Activated T-cell treated with anti-CD3 and anti-CD28 coated beads for 24 hours (primary cell): ENCODE results near the gene SLC49A3.
"Not testable (repeated sequence)": the region's sequence is repeated elsewhere in the genome, so short reads cannot be mapped to it uniquely, and the experiment has no call there.

Experiments
- DNase-seq: peaks from one replicate; pipeline ENCODE4 v3.0.0-alpha.2; 2020; ENCODE audit warnings: low read depth

The SLC49A3 gene

DNA sequence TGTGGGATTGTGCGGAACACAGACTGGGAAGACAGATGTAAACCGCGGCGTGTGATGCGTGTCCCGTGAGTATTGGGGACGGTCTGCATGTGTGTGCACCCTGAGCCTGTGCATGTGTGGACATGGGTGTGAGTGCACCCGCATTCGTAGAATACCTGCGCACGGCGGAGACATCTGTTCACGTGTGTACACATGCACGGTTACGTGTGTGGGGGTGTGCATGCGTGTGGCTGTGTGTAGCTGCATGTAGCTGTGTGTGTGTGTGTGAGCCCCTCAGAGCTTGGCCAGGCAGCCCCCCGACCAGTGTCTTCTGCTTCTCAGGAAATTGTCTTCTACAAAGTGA is 34.5 kb downstream of the SLC49A3 start:
- no peak for DNase-seq

DNA sequence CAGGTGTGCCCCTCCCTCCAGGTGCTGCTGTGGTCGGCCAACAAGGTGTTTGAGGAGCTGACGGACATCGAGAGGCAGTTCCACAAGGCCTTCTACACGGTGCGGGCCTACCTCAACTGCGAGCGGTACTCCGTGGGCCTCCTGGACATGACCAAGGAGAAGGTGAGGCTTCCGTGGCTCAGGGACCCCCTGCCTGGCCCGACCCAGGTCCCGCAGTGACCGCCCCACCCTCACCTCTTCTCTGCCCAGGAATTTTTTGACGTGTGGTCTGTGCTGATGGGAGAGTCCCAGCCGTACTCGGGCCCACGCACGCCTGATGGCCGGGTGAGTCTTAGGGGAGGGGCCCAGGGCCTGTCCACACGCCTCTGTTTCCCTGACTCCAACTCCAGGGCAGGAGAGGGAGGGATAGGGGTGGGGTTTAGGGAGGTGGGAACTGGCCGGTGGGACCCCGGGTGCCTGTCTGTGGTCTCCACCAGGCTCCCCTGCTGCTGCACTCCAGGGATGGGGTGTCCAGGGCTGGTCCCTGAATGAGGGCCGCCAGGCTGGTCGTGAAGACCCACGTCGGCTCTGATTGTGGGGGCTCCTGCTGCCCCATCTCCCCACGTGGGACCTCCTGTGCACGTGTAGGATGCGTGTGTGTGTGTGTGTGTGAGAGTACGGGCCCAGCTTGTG is 35.0 kb downstream of the SLC49A3 start:
- DNase-seq: no peak

DNA sequence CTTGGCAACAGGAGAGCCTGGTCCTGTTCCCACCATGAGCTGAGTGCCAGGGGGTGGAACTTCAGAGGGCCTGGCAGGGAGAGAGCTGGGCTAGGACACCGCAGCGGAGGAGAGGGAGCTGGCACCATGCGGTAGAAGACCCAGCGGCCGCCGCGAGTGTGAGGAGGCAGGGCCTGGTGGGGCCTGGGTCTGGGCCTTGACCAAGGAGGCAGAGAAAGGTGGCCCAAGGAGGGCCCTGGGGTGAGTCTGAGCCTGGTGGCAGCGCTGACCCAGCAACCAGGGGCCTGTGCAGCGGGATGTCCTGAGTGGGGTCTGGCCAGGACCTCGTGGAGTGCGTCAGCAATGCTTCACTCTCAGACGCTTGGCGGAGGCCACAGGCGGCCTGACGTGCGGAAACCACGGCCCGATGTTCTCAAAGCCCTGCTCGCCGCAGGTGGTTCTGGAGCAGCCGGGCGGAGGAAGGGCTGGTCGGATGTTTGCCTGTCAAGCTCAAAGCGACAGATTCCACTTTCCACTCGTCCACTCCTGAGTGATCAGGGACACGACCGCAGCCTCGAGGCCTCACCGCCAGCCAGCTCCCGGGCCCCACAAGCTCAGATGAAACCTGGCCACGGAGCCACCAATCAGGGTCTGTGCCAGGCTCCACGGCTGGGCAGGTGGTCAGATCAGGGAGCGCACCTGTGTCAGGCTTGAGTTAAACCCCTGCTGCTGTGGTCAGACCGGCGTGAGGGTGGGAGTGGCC is 35.7 kb downstream of the SLC49A3 start:
- DNase-seq: no peak

DNA sequence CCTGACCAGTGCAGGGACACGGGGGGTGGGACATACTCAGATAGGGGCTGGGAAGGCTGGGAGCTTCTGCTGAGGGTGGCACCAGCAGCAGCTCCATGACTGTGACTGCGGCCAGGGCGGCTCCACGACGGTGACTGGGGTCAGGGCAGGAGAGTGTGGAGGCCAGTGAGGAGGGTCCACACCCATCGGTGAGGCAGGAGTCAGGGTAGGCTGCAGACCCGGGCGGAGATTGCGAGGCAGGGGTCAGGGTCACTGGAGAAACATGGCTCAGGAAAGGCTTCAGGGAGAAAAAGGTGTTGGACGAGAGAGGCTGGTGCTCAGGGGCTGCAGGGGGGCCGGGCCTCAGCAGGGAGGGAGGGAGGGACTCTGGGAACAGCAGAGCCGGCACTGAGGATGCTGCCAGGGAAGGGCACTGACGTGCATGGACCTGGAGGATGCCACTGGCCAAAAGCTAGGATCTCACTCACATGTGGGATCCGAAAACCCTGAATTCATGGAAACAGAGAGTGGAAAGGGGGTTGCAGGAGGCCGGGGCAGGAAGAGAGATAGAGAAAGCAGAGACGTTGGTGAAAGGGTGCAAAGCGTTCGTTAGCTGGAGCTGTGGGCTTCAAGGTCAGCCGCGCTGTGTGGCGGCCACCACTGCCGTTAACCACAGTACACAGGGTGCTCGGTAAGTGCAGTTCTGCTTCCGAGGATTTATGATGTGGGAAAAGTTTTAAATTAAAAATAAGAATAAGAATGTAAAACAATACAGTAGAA is 36.9 kb downstream of the SLC49A3 start:
- DNase-seq: no peak

DNA sequence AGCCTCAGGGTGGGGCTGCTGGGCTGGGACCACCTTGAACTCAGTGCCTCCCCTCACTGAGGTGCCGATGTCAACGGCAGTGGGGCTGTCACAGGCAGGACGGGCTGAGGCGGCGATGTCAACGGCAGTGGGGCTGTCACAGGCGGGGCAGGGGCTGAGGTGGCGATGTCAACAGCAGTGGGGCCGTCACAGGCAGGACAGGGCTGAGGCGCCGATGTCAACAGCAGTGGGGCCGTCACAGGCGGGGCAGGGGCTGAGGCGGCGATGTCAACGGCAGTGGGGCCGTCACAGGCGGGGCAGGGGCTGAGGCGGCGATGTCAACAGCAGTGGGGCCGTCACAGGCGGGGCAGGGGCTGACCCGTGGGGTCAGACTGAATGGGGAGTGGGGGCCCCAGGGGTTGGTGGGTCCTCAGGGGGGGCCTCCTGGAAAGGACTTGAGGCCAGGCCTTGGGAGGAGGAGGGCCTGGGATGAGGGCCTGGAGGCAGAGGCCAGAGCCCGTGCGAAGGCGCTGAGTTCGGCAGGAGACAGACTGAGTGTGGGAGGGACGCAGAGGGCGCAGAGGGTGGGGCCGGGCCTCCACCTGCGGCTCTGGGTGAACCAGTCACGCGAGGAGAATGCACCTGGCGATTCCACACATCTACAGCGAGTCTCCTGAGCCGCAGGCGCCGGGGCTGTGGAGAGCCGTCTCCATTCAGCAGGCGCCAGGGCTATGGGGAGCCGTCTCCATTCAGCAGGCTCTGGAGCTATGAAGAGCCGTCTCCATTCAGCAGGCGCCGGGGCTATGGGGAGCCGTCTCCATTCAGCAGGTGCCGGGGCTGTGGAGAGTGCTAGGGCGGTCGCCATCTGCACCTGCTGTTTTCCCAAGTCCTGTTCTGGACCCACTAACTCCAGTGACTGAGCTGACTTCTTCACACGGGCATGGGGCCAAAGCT is 37.7 kb downstream of the SLC49A3 start:
- DNase-seq: no peak

DNA sequence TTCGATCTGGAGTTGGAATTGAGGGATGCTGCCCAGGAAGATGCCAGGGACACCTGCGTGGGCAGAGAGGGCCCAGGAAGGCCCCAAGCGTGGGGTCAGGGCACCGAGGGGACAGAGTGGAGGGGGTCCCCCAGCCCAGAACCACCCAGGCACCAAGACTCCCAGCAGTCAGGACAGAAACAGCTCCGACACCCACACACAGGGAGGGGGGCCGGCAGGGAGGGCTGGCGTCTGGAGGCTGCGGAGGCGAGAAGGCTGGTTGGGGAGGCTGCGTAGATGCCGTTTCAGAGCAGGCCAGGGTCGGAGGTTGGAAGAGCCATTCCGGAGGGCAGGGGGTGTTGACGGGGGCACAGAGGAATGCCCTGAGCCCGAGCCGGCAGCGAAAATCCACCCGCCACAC is 38.5 kb downstream of the SLC49A3 start:
- DNase-seq: no peak

DNA sequence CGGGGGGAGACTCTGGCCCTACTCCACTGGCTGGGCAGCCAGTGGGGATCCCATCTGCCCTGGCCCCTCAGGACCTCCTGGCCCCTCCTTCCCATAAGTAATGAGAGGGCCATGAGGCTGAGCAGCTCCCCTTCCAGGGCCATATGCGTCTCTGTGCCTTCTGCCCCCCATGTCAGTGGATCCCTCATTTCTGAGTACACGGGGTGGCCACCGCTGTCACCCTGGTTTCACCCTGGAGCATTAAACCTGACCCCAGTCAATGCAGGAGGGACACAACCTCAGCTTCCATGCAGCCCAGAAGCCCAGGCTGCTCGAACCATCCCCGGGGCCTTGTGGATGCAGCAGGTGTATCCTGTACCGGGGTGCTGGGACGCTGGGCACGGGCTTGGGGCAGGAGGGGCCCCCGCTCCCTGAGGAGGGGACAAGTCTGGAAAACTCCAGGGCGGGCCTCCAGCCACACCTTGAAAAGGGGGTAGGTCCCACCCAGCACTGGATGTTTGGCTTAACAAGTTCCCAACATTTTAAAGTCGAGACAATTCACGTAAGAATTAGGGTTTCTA is 39.1 kb downstream of the SLC49A3 start:
- DNase-seq: no peak

DNA sequence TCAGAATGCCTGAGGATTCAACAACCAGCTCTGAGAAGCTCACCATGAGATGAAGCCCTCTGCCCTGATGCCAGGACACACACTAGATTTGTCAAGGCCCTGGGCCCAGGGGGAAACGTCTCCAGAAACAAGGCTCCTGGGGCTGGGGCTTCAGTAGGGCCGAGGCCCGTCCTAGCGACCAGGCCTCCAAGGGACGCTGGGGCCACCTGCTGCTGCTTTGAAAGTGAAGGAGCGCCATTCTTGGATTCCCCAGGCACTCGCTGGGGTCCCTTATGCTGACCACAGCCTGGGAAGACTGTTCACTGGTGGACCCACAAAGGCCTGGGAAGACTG is 39.7 kb downstream of the SLC49A3 start:
- no peak for DNase-seq

DNA sequence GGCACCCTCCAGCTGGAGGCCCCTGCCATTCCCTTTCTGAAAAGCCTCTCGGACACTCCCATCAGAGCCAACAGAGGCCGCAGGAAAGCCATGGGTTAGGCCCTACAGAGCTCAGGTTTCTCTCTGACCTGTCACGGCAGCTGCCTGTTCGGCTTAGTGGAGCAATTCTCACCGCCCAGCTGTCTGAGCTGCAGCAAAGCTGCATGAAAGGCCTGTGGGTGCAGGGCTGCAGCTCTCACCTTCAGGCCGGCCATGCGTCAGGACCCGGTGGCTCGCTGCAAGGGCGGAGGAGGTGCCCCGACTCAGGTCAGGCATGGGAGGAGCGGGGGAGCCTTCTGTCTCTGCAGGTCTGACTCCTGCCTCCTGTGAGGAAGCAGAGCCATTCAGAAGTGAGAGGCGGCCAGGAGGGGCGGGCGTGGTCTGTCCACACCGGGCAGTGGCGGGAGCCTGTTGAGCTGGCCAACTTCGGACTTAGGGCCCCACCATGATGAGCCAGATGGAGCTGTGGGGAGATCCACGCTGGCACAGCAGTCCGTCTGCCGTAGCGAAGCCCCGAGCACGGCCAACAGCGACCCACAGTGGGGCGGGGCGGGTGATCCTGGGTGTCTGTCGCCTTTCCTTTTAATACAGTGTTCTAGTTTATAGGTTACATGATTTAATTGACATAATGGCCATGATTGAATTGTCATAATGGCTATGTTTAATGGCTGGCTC is 40.2 kb downstream of the SLC49A3 start:
- no peak for DNase-seq

DNA sequence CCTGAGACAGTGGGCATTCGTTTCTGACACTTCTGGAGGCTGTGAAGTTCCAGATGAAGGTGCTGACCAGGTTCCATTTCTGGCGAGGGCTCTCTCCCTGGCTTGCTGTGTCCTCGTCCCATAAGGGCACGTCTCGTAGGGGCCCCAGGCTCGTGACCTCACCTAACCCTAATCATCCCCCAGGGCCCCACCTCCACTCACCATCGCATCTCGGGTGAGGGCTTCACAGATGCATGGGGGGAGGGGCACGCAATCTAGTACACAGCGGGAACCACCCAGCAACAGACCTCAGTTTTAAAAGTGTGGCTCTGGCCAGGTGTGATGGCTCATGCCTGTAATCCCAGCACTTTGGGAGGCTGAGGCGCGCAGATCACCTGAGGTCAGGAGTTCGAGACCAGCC is 41.5 kb downstream of the SLC49A3 start:
- no peak for DNase-seq

DNA sequence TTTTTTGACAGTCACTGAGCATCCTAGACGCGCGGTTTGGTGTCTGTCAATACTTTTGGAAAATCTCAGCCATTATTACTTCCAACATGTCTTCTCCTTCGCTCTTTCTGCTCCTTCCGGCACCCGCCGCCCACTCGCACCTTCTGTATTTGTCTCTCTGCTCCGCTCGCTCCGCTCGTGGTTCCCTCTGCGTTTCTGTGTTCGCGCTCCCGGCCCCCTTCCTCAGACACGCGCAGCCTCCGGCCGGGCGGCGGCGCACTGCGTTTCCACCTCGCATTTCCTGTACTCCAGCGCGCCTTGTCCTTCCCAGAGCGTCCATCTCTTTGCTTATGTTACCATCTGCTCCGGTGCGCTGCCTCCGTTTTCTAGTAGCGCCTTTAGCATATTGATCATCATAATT is 42.5 kb downstream of the SLC49A3 start:
- DNase-seq: peak; percentile 15

DNA sequence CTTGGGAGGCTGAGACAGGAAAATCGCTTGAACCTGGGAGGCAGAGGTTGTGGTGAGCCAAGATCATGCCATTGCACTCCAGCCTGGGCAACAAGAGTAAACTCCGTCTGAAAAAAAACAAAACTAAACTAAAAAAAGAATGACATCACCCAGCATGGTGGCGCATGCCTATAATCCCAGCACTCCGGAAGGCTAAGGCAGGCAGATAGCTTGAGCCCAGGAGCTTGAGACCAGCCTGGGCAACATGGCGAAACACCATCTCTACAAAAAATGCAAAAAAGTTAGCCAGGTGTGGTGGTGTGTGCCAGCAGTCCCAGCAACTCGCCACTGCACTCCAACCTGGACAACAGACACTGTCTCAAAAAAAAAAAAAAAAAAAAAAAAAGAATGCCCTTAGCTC is 46.6 kb downstream of the SLC49A3 start:
- DNase-seq: not testable (repeated sequence)

DNA sequence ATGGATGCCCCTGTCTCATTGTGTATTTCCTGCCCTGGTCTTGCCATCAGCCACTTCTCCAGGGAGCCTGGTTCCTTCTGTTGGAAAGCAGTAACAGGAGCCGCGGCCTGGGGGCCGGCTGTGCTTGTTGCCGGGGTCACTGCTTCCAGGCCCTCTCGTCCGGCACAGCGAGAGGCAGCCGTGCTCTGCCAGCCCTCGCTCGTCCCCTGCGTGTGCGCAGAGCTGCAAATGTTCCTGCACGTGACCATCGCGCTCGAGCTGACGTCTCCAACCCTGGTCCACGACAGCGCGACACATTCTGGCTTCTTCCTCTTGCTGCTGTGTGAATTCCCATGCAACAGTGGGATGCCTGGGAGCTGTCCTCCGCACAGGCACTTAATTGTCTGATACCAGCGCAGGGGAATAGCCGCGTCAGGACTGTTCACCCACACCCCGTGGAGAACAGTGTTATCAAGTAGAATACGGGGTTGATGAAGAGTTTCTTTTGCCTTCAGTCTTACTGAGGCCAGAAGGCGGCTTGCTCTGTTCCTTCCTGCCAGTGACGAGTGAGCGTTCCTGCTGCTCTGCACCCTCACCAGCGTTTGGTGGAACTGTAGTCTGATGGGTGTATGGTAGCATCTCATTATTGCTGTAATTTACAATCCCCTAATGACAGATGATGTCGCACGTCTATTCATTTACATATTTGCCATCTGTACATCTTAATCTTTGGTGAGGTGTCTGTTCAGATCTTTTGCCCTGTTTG is 51.2 kb downstream of the SLC49A3 start:
- no peak for DNase-seq

DNA sequence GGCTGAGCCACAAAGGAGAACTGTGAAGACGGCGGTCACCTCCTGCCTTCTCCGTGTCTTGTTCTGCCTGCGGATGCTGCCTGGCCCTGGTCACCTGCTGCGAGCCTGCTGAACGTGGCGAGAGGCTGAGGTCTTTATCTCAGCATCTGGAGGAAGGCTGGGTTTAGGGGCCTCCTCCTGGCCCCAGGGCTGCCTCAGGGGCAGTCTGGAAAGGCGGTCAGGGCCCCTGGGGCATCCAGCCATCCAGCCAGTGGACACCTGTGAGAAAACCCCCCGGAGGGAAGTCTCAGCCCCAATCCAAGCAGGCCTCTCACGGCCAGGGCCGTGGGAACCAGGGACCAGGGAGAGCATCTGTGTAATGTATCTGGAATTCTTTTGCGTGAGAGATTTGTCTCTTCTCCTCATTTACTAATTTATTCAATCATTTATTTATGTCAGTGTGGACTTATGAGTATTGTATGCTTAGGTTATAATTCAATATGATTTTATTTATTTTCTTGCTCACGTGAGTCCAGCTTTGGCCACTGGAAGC is 52.3 kb downstream of the SLC49A3 start:
- DNase-seq: no peak

DNA sequence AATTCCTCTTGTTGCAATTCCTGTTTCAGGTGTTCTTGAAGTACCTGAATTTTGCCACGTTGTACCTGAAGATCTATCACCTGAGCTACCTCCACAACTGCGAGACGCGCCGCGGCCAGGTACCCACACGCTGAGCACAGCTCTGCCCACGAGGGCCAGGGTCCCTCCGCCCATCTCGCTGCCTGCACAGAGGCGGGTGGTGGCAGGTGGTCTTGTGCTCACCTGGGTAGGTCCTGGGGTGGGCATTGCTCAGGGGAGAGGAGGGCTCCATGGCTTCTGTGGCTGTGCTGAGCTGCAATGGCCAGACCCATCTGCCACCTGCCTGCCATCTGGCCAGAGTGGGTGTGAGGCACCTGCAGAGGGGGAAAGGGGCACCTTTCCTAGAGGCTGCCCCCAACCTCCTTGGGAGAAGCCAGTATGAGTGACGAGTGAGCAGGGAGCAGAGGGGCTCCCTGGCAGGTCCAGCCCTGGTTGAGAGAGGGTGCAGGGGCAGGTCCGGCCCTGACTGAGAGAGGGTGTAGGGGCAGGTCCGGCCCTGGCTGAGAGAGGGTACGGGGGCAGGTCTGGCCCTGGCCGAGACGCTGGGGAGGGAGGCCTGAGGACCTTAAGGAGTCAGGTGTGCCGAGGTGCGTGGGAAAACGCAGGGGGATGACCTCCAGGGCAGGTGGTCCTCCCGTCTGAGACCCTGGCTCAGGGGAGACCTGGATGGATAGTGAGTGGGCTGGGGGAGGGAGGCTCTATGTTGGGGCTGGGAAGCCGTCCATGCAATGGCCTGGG is 52.9 kb downstream of the SLC49A3 start:
- DNase-seq: no peak

DNA sequence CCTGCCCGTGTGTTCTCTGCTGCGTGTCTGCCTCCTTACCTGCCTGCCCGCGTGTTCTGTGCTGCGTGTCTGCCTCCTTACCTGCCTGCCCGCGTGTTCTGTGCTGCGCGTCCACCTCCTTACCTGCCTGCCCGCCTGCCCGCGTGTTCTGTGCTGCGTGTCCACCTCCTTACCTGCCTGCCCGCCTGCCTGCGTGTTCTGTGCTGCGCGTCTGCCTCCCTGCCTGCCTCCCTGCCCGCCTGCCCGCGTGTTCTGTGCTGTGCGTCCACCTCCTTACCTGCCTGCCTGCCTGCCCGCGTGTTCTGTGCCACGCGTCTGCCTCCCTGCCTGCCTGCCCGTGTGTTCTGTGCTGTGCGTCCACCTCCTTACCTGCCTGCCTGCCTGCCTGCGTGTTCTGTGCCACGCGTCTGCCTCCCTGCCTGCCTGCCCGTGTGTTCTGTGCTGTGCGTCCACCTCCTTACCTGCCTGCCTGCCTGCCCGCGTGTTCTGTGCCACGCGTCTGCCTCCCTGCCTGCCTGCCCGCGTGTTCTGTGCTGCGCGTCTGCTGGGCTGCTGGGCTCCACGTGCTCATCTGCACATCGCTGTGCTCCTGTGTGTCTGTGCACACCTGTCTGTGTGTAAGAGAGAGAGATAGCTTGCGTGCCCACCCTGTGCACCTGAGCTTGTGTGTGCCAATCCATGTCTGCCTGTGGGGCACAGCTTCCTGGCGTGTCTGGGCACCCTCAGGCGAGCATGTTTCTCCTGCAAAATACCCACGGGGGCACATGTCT is 53.7 kb downstream of the SLC49A3 start:
- not testable (repeated sequence) for DNase-seq

DNA sequence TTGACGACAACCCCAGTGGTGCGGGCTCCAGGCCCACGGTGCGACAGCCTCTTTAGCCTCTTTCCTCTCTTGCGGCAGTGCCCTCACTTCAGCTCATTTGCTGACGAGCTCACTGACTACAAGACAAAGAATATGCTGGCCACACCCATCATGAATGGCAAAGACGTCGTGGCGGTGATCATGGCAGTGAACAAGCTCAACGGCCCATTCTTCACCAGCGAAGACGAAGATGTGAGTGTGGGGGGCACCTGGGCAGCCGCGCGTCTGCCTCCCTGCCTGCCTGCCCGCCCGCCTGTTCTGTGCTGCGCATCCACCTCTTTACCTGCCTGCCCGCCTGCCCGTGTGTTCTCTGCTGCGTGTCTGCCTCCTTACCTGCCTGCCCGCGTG is 54.4 kb downstream of the SLC49A3 start:
- no peak for DNase-seq

DNA sequence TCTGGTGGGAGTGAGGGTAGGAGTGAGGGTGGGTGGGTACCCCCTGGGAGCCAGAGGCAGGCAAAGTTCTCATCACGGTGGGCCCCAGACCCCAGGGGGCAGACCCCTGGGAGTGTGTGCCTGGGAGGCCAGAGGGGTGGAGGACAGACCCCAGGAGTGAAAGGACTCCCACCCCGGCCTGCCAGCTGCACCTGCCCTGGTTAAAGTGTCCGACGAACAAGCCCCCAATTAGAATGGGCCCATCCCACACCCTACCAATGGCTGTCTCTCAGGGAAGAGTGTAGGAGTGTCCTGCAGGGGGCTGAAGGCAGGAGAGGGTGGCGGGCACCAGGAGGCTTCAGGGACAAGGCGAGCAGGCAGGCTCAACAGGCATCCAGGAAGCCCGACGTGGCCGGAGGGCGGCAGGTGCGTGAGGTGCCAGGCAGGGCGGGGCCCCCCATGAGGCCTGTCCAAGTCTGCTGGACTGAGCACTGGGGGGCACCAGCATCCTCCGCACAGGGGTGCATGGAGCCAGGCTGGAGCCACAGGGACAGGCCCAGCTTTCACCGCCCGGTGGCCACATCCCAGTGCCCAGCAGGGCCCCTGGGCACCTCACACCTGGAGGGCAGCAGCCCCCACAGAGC is 54.9 kb downstream of the SLC49A3 start:
- no peak for DNase-seq
